ENCODE measurements around the gene MMD2.
"Not testable (repeated sequence)": the region's sequence is repeated elsewhere in the genome, so short reads cannot be mapped to it uniquely, and the experiment has no call there.

DNA sequence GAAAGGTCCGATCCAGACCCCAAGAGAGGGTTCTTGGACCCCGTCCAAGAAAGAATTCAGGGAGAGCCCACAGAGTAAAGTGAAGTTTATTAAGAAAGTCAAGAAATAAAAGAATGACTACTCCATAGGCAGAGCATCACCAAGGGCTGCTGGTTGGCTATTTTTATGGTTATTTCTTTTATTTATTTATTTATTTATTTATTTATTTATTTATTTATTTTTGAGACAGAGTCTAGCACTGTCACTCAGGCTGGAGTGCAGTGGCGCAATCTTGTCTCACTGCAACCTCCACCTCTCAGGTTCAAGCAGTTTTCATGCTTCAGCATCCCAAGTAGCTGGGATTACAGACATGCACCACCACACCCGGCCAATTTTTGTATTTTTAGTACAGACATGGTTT lies 65.8 kb downstream of the MMD2 start:
- TF ChIP-seq, protein P1, sequence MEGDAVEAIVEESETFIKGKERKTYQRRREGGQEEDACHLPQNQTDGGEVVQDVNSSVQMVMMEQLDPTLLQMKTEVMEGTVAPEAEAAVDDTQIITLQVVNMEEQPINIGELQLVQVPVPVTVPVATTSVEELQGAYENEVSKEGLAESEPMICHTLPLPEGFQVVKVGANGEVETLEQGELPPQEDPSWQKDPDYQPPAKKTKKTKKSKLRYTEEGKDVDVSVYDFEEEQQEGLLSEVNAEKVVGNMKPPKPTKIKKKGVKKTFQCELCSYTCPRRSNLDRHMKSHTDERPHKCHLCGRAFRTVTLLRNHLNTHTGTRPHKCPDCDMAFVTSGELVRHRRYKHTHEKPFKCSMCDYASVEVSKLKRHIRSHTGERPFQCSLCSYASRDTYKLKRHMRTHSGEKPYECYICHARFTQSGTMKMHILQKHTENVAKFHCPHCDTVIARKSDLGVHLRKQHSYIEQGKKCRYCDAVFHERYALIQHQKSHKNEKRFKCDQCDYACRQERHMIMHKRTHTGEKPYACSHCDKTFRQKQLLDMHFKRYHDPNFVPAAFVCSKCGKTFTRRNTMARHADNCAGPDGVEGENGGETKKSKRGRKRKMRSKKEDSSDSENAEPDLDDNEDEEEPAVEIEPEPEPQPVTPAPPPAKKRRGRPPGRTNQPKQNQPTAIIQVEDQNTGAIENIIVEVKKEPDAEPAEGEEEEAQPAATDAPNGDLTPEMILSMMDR (IDR thresholded peaks at IDR 0.05; ENCODE audit: low read length), result not testable (repeated sequence)
- TF ChIP-seq EZH2phosphoT487 (IDR thresholded peaks at IDR 0.05; ENCODE audit: low read length); EZH2 (optimal IDR thresholded peaks at IDR 0.05; ENCODE audit: low read depth, low read length): not testable (repeated sequence)
